ENCODE results near the gene CPLANE2.
"Not testable (repeated sequence)": the region's sequence is repeated elsewhere in the genome, so short reads cannot be mapped to it uniquely, and the experiment has no call there.

Gene CPLANE2

DNA sequence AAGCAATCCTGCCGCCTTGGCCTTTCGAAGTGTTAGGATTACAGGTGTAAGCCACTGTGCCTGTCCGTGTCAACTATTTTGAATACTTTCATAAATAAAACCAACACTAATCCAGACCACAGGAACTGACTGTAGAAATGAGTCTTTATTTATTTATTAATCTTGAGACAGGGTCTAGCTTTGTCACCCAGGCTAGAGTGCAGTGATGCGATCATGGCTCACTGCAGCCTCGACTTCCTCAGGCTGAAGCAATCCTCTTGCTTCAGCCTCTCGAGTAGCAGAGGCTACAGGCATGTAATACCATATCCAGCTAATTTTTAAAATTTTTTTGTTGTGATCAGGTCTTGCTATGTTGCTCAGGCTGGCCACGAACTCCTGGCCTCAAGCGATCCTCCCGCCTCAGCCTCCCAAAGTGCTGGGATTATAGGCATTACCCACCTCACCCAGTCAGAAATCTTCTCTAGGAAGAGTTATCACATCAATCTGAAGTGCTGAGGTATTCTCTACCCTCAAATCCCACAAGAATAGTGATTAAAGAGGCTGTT is 21.7 kb upstream of the CPLANE2 start:
- 0 out of 2 replicates have a peak, but pooled peaks cover 3% of the 10 kb centered on the region for H3K36me3 ChIP-seq (ENCODE audit: control insufficient read depth, insufficient read depth, low read length)
- DNase-seq (ENCODE audit: extremely low read depth, insufficient read length), result no peak
- TF ChIP-seq, protein P1, sequence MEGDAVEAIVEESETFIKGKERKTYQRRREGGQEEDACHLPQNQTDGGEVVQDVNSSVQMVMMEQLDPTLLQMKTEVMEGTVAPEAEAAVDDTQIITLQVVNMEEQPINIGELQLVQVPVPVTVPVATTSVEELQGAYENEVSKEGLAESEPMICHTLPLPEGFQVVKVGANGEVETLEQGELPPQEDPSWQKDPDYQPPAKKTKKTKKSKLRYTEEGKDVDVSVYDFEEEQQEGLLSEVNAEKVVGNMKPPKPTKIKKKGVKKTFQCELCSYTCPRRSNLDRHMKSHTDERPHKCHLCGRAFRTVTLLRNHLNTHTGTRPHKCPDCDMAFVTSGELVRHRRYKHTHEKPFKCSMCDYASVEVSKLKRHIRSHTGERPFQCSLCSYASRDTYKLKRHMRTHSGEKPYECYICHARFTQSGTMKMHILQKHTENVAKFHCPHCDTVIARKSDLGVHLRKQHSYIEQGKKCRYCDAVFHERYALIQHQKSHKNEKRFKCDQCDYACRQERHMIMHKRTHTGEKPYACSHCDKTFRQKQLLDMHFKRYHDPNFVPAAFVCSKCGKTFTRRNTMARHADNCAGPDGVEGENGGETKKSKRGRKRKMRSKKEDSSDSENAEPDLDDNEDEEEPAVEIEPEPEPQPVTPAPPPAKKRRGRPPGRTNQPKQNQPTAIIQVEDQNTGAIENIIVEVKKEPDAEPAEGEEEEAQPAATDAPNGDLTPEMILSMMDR (IDR thresholded peaks at IDR 0.05; ENCODE audit: insufficient read depth, low read length, poor library complexity, severe bottlenecking), result no peak
- no peak overlapping the region for H3K4me3 ChIP-seq (replicated peaks; ENCODE audit: low read depth, low read length)
- no peaks in the 10 kb centered on the region for H3K27me3 ChIP-seq (replicated peaks; ENCODE audit: control insufficient read depth, insufficient read depth, low read length)

DNA sequence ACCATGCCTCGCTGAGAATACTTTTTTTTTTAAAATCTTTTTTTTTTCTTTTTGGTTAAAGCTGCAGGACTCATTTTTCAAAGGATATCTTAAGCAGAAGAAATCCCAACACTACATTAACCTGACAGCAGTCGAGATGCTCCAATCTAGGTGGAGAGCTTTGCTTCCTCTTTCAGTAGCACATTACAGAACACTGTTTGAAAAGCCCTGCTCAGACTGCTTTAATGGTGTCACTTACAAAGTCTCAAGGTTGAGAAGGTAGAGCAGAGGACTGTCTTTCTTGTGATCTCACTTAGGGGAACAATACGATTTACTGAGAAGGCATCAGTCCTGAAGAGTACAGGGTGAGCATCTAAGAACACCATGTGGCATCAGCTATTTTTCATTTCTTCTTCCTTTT is 21.0 kb upstream of the CPLANE2 start:
- no peaks in the 10 kb centered on the region for H3K27me3 ChIP-seq (replicated peaks; ENCODE audit: control insufficient read depth, insufficient read depth, low read length)
- 0 out of 2 replicates have a peak, but pooled peaks cover 5% of the 10 kb centered on the region for H3K36me3 ChIP-seq (ENCODE audit: control insufficient read depth, insufficient read depth, low read length)
- TF ChIP-seq, protein P1 (IDR thresholded peaks at IDR 0.05; ENCODE audit: insufficient read depth, low read length, poor library complexity, severe bottlenecking), result no peak
- no peak for DNase-seq (ENCODE audit: extremely low read depth, insufficient read length)
- no peak overlapping the region for H3K4me3 ChIP-seq (replicated peaks; ENCODE audit: low read depth, low read length)

DNA sequence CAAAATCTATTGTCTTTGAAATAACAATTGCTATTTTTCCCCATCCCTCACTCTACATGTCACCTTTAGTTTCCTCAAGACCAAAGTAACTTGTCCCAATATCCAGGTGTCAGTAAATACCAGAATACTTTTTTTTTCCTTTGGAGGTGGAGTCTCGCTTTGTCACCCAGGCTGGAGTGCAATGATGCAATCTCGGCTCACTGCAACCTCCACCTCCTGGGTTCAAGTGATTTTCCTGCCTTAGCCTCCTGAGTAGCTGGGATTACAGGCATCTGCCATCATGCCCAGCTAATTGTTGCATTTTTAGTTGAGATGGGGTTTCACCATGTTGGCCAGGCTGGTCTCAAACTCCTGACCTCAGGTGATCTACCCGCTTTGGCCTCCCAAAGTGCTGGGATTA is 20.6 kb upstream of the CPLANE2 start:
- not testable (repeated sequence) for H3K36me3 ChIP-seq (ENCODE audit: control insufficient read depth, insufficient read depth, low read length); H3K27me3 ChIP-seq (replicated peaks; ENCODE audit: control insufficient read depth, insufficient read depth, low read length); H3K4me3 ChIP-seq (replicated peaks; ENCODE audit: low read depth, low read length); DNase-seq (ENCODE audit: extremely low read depth, insufficient read length)

DNA sequence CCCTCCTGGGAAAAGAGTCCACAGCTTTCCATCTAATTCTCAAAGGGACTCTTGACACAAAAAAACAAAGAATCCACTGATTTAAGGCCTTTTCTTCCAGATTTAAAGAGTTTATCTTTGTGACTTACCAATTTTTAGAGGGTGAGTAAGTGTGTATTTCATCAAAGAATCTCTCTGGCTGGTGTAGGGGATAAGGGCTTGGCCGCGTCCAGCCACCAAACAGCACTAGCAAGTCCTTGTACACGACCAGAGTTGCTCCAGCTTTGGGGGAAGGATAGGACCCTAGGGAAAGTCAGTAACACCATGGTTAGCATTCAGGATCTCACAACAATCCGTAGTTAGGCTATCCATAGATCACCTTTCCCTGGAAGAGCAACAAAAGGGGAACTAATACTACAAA is 19.5 kb upstream of the CPLANE2 start:
- DNase-seq (ENCODE audit: extremely low read depth, insufficient read length), result no peak
- TF ChIP-seq, protein P1 (IDR thresholded peaks at IDR 0.05; ENCODE audit: insufficient read depth, low read length, poor library complexity, severe bottlenecking), result no peak
- Histone ChIP-seq H3K27me3 (replicated peaks; ENCODE audit: control insufficient read depth, insufficient read depth, low read length) (no peaks in the 10 kb centered on the region), H3K36me3 (ENCODE audit: control insufficient read depth, insufficient read depth, low read length) (peaks cover 8% of the 10 kb centered on the region; the same call in 1 of the 2 replicates), H3K4me3 (replicated peaks; ENCODE audit: low read depth, low read length) (no peak overlapping the region)

DNA sequence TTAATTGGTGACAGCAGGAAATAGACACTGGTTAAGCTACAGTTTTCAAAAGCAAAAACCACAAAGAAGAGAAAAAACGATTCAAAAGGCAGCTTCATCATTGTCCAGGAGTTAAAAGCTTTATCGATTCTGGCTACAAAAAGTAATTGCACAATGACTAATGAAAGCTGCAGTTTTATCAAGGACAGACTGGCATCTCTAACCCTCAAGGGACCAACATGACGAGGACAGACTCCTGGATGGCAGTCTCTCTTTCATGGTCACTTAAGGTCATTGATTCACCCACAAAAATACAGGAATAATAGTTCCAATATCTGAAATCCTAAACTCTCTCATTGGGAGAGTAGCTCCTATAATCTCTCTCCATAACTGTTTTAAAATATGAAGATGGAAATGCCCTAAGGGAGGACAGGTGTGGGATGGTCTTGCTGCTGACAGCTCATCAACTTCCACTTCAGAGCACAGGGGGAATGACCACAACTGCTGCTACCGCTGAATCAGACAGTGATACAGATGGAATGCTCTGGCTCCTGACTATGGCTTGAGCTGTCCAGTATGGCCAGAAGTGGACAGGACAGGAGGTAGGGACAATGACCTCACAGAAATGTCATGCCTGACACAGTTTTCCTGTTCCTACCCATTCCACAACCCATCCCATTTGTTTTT is 17.4 kb upstream of the CPLANE2 start:
- no peak overlapping the region for H3K4me3 ChIP-seq (replicated peaks; ENCODE audit: low read depth, low read length)
- TF ChIP-seq, protein P1 (IDR thresholded peaks at IDR 0.05; ENCODE audit: insufficient read depth, low read length, poor library complexity, severe bottlenecking), result no peak
- H3K36me3 ChIP-seq (ENCODE audit: control insufficient read depth, insufficient read depth, low read length), result peaks cover 16% of the 10 kb centered on the region
- DNase-seq (ENCODE audit: extremely low read depth, insufficient read length), result no peak
- no peaks in the 10 kb centered on the region for H3K27me3 ChIP-seq (replicated peaks; ENCODE audit: control insufficient read depth, insufficient read depth, low read length)

DNA sequence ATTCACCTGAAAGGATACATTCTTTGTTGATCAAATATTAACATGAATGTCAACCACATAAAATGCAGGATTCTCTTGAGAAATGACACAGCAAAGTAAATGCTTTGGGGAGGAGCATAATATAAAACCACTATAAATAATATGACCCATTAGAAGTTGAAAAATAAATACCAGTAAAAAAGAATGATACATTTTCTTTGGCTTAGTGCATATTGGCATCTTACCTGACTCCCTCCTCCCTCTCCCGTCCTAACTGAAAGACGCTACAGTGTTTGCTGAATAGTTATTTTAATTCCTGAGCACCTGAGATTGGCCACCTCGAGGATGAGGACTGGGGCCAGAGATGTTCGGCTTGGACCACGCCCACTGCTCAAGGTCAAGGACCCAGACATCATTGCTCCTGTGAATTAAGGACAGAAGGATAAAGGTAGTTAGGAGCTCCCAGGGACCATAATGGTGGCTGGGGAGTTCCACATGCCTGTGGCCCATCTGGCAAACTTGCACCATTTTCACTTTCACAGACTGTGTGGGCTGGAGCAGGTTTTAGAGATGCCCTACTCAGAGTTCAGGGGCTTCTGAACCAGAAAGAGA is 16.4 kb upstream of the CPLANE2 start:
- TF ChIP-seq, protein P1 (IDR thresholded peaks at IDR 0.05; ENCODE audit: insufficient read depth, low read length, poor library complexity, severe bottlenecking), result no peak
- Histone ChIP-seq H3K27me3 (replicated peaks; ENCODE audit: control insufficient read depth, insufficient read depth, low read length) (no peaks in the 10 kb centered on the region), H3K4me3 (replicated peaks; ENCODE audit: low read depth, low read length) (no peak overlapping the region), H3K36me3 (ENCODE audit: control insufficient read depth, insufficient read depth, low read length) (peaks cover 16% of the 10 kb centered on the region)
- no peak for DNase-seq (ENCODE audit: extremely low read depth, insufficient read length)
